SK-MEL-5 (cell line): ENCODE measurements around the gene GIPC3. TPM values are rescaled to one million over a fixed set of nuclear protein-coding genes. Genes with fewer than 3 reads are reported as not detected.

Experiments
- DNase-seq: peaks from one replicate; pipeline ENCODE4 v3.0.0-alpha.2; 2016; ENCODE audit warnings: low read depth, low spot score
- in situ Hi-C: cut with HindIII; loops from 2 replicates; pipeline ENCODE4 v1.10.0; 2016; ENCODE audit warnings: low sequenced_read_pairs, high pct_unique_total_duplicates, low pct_unique_long_range_greater_than_20kb
- small RNA-seq, 2 experiments: library from RNA; depleted of rRNA; stranded (forward); fragments of <200 nt; gene quantifications; one replicate each; pipeline ENCODE3, GENCODE V24; 2014
- total RNA-seq: library from RNA; depleted of rRNA; stranded (reverse); fragments of >200 nt; shearing (Covaris generic); gene quantifications from 2 replicates; pipeline ENCODE4 v1.2.3, GENCODE V29; 2014; rRNA removed

GIPC3 gene
- total RNA-seq, 1 experiment from 2014 or later = 0.29 TPM

- in situ Hi-C loops = no loop called here
- DNase-seq = no peak
These were observed 53.2 kb downstream of the GIPC3 start for GRCh38 chr19:3638208-3639193.

GRCh38 chr19:3639479-3639878, 54.2 kb downstream of the GIPC3 start:
- in situ Hi-C loops = no loop called here
- DNase-seq = no peak

DNA sequence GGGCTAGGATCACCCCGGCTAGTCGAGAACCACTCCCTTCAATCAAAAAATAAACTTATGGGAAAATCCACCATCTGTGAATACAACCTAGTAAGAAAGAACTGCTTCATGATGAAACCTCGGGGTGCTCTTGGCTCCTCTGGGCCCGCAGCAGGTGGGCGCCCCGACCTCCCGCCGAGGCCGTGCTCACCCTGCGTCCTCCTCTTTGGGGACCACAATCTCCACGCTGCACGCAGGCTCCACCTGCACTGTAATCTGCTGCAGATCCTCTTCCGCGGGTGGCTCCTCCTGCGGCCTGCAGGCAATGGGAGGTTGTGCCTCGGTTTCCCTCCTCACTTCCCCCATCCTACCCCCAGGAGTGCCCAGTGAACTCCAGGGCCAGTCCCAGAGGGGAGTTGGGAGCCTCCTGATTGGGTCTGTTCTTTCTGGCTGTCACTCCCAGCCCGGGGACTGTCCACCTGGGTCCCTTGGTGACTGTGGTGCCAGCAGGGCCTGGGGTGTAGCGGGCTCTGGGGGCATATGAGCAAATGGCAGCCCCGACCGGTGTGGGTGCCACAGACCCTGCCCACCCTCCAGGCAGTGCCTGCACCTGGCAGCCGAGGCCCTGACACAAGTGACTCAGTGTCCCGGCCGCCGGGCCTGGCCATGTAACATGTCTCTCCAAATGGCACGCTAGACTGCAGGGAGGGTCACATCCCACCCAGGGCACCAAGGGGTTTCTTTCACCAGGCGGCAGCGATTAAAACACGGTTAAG, 56.4 kb downstream of the GIPC3 start:
- in situ Hi-C loops = no loop called here
- no peak for DNase-seq

- no peak for DNase-seq
- in situ Hi-C loops = no loop called here
These were observed 57.0 kb downstream of the GIPC3 start for GRCh38 chr19:3642296-3642695.

Small RNAs within 50 kb of the gene (small RNA-seq; reads per million reads assigned to genes)
- 0 reads per million in 2 experiments for gene AC005786.1

Other genes with a start within 250 kb of the GIPC3 start
- 4.8 and 5.8 TPM in 2 replicates for gene NFIC, start 218.9 kb upstream of the GIPC3 start, total RNA-seq
- not detected in 2 replicates for gene SMIM24, start 105.0 kb upstream of the GIPC3 start, total RNA-seq
- not detected in 2 replicates for gene SMIM44, start 102.0 kb upstream of the GIPC3 start, total RNA-seq
- gene DOHH, start 84.8 kb upstream of the GIPC3 start, total RNA-seq = 13.1 and 13.4 TPM in 2 replicates
- gene FZR1, start 79.2 kb upstream of the GIPC3 start, total RNA-seq = 22.6 and 26.9 TPM in 2 replicates
- gene TEKTIP1, start 46.3 kb upstream of the GIPC3 start, total RNA-seq = not detected in 2 replicates
- 2,457 and 2,669 TPM in 2 replicates for gene MFSD12, start 27.9 kb upstream of the GIPC3 start, total RNA-seq
- gene HMG20B, start 12.5 kb upstream of the GIPC3 start, total RNA-seq = 550 and 588 TPM in 2 replicates
- 0.16 and 0.27 TPM in 2 replicates for gene TBXA2R, start 21.4 kb downstream of the GIPC3 start, total RNA-seq
- 15.2 and 16.6 TPM in 2 replicates for gene CACTIN, start 41.3 kb downstream of the GIPC3 start, total RNA-seq
- 4.9 and 6.7 TPM in 2 replicates for gene PIP5K1C, start 115.0 kb downstream of the GIPC3 start, total RNA-seq
- 0.13 and 0.21 TPM in 2 replicates for gene TJP3, start 122.9 kb downstream of the GIPC3 start, total RNA-seq
- 10.5 and 16.7 TPM in 2 replicates for gene APBA3, start 176.2 kb downstream of the GIPC3 start, total RNA-seq
- 31.0 and 33.8 TPM in 2 replicates for gene MRPL54, start 177.2 kb downstream of the GIPC3 start, total RNA-seq
- gene RAX2, start 186.8 kb downstream of the GIPC3 start, total RNA-seq = not detected in 2 replicates
- 20.5 and 22.5 TPM in 2 replicates for gene MATK, start 200.9 kb downstream of the GIPC3 start, total RNA-seq